Glomerular endothelial cell (primary cell): ENCODE data around the gene HPCAL1. TPM values are rescaled to one million over a fixed set of nuclear protein-coding genes. Genes with fewer than 3 reads are reported as not detected.
"Not testable (repeated sequence)": the region's sequence is repeated elsewhere in the genome, so short reads cannot be mapped to it uniquely, and the experiment has no call there.

Experiments
- DNase-seq: peaks from one replicate; pipeline ENCODE4 v3.0.0-alpha.2; 2011; ENCODE audit warnings: low read depth, low spot score; ENCODE audit errors: extremely low read depth
- total RNA-seq: library from RNA; depleted of rRNA; stranded (reverse); fragments of >200 nt; gene quantifications from 2 replicates; pipeline ENCODE4 v1.2.3, GENCODE V29; 2015

Gene HPCAL1
- total RNA-seq = 114 and 164 TPM in 2 replicates

- no peak for DNase-seq
Measured at GRCh38 chr2:10302479-10303180, at the start of gene HPCAL1. TSS of gene HPCAL1 (plus strand) at chr2:10302904. CDS start at chr2:10419758, 116,854 bp downstream.

- no peak for DNase-seq
Measured at GRCh38 chr2:10253596-10254372, 48.9 kb upstream of the HPCAL1 start.

- no peak for DNase-seq
Measured at GRCh38 chr2:10254373-10255188, 48.1 kb upstream of the HPCAL1 start.

- DNase-seq = no peak
Measured at GRCh38 chr2:10255189-10256030, 47.3 kb upstream of the HPCAL1 start.

- no peak for DNase-seq
Measured at GRCh38 chr2:10256031-10256514, 46.6 kb upstream of the HPCAL1 start.

GRCh38 chr2:10256515-10257031 is 46.1 kb upstream of the HPCAL1 start:
- no peak for DNase-seq

GRCh38 chr2:10257036-10257435 is 45.7 kb upstream of the HPCAL1 start:
- no peak for DNase-seq

- no peak for DNase-seq
Measured at GRCh38 chr2:10257500-10258147, 45.1 kb upstream of the HPCAL1 start.

- no peak for DNase-seq
Measured at GRCh38 chr2:10258326-10258725, 44.4 kb upstream of the HPCAL1 start.

GRCh38 chr2:10258726-10259125 is 44.0 kb upstream of the HPCAL1 start:
- no peak for DNase-seq

- no peak for DNase-seq
Measured at GRCh38 chr2:10260130-10260529, 42.6 kb upstream of the HPCAL1 start.

GRCh38 chr2:10263526-10263925 is 39.2 kb upstream of the HPCAL1 start:
- DNase-seq = not testable (repeated sequence)

- no peak for DNase-seq
Measured at GRCh38 chr2:10264506-10265328, 38.0 kb upstream of the HPCAL1 start.

- DNase-seq = no peak
Measured at GRCh38 chr2:10265329-10266132, 37.2 kb upstream of the HPCAL1 start.

GRCh38 chr2:10266133-10266620 is 36.5 kb upstream of the HPCAL1 start:
- DNase-seq = no peak

GRCh38 chr2:10267036-10267435 is 35.7 kb upstream of the HPCAL1 start:
- DNase-seq = no peak

GRCh38 chr2:10267551-10268465 is 34.9 kb upstream of the HPCAL1 start:
- no peak for DNase-seq
